Colonic mucosa (tissue), 4 donors: ENCODE data around the gene RPS18. TPM values are rescaled to one million over a fixed set of nuclear protein-coding genes. Genes with fewer than 3 reads are reported as not detected.
"Not testable (repeated sequence)": the region's sequence is repeated elsewhere in the genome, so short reads cannot be mapped to it uniquely, and the experiment has no call there.

Experiments used
- DNase-seq: peaks from one replicate; pipeline ENCODE4 v3.0.0-alpha.2; 2020
- H3K27ac ChIP-seq: fragments of 200-600 bp; one replicate; pipeline ENCODE4 v1.8.0; 2021
- H3K27me3 ChIP-seq: fragments of 200-600 bp; one replicate; pipeline ENCODE4 v1.8.0; 2021
- H3K36me3 ChIP-seq: fragments of 200-600 bp; one replicate; pipeline ENCODE4 v1.8.0; 2021
- H3K4me1 ChIP-seq: fragments of 200-600 bp; one replicate; pipeline ENCODE4 v1.8.0; 2021; ENCODE audit warnings: mild to moderate bottlenecking
- H3K4me3 ChIP-seq: fragments of 200-600 bp; one replicate; pipeline ENCODE4 v1.8.0; 2021
- H3K9ac ChIP-seq, 2 donors: one replicate each; pipeline ENCODE4 v1.7.0; 2013; ENCODE audit warnings: control low read depth in 2 of 2, low read depth in 2 of 2, low read length in 2 of 2
- H3K9me3 ChIP-seq: fragments of 200-600 bp; one replicate; pipeline ENCODE4 v1.8.0; 2021
- intact Hi-C: fragments of 100-400 bp; cut with DNase I; formaldehyde crosslinking; loops from one replicate; pipeline ENCODE4 v1.14.1; 2022
- total RNA-seq, 2 donors: library from RNA; stranded (reverse); fragmentation: NEBNext Ultra II Directional in 1 of 2; extraction: Animal tissue kit (Norgen Biotek cat#: 25700) in 1 of 2; gene quantifications; one replicate each; pipeline ENCODE4 v1.2.1, GENCODE V29; 2021
- TF ChIP-seq, protein P1 (sequence below): fragments of 200-600 bp; IDR thresholded peaks from one replicate; pipeline ENCODE4 v1.8.0; 2022; ENCODE audit warnings: antibody characterized with exemption, mild to moderate bottlenecking
- donor health status: healthy.
- donor health status: DM: no; HTN: no; CAD: no.
- donor health status: DM: no; HTN: no; CAD: no.

RPS18 gene
- total RNA-seq, 2 donors from 2014 or later = 1,996 to 2,041 TPM

DNA sequence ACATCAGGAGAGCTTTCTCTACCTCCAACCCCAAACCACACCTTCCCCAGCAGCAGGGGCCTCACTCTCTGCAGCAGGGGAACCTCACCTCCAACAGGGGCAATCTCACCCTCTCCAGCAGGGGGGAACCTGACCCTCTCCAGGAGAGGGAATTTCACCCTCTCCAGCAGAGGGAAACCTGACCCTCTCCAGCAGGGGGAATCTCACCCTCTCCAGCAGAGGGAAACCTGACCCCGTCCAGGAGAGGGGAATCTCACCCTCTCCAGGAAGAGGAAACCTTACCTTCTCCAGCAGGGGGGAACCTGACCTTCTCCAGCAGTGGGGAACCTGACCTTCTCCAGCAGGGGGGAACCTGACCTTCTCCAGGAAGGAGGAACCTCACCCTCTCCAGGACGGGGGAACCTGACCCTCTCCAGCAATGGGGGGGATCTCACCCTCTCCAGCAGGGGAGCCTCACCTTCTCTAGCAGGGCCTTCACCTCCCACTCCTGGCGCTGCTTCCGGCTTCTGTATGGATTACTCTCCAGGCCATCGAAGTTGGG lies 8.2 kb downstream of the RPS18 start:
- TF ChIP-seq, protein P1, sequence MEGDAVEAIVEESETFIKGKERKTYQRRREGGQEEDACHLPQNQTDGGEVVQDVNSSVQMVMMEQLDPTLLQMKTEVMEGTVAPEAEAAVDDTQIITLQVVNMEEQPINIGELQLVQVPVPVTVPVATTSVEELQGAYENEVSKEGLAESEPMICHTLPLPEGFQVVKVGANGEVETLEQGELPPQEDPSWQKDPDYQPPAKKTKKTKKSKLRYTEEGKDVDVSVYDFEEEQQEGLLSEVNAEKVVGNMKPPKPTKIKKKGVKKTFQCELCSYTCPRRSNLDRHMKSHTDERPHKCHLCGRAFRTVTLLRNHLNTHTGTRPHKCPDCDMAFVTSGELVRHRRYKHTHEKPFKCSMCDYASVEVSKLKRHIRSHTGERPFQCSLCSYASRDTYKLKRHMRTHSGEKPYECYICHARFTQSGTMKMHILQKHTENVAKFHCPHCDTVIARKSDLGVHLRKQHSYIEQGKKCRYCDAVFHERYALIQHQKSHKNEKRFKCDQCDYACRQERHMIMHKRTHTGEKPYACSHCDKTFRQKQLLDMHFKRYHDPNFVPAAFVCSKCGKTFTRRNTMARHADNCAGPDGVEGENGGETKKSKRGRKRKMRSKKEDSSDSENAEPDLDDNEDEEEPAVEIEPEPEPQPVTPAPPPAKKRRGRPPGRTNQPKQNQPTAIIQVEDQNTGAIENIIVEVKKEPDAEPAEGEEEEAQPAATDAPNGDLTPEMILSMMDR = no peak
- Histone ChIP-seq H3K4me1 (peaks cover 13% of the 10 kb centered on the region), H3K27me3 (no peaks in the 10 kb centered on the region), H3K36me3 (peaks cover 4% of the 10 kb centered on the region), H3K4me3 (no peak overlapping the region), H3K9ac (peak overlapping the region in 1 of 2 donors; percentile 12), H3K27ac (no peak overlapping the region), H3K9me3 (no peaks in the 10 kb centered on the region)
- intact Hi-C loops = no loop called here
- DNase-seq = no peak

DNA sequence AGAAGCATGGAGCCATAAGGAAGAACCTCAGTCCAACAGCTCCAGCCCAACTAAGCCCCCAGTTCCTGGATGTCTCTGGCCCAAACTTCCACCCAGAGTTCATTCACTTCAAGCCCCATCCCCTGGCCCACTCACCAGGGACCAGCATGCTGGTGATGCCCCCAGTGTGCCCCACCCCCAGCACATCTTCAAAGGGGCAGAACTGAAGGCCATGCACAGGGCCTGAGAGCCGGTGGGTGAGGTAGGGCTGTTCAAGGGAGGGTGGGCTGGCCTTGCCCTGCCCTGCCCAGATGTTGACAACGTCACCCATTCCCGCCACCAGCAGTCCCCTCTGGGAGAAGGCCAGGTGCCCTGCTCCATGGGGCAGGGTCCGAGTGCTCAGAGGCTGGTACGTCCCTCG lies 8.7 kb downstream of the RPS18 start:
- Histone ChIP-seq H3K36me3 (peaks cover 4% of the 10 kb centered on the region), H3K4me3 (no peak overlapping the region), H3K27ac (no peak overlapping the region), H3K9me3 (no peaks in the 10 kb centered on the region), H3K4me1 (peaks cover 10% of the 10 kb centered on the region), H3K9ac (peak overlapping the region in 1 of 2 donors; percentile 12), H3K27me3 (no peaks in the 10 kb centered on the region)
- intact Hi-C loops = no loop called here
- TF ChIP-seq, protein P1 = no peak
- DNase-seq = no peak

DNA sequence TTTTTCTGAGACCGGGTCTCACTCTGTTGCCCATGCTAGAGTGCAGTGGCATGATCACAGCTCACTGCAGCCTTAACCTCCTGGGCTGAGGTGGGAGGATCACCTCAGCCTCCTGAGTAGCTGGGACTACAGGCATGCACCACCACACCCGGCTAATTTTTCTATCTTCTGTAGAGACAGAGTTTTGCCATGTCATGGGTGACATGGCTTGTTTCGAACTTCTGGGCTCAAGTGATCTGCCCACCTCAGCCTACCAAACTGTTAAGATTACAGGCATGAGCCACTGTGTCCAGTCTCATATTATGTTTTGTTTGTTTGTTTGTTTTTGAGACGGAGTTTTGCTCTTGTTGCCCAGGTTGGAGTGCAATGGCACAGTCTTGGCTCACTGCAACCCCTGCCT lies 13.3 kb downstream of the RPS18 start:
- H3K9me3 ChIP-seq, H3K4me1 ChIP-seq, H3K9ac ChIP-seq, DNase-seq, H3K4me3 ChIP-seq, intact Hi-C loops, H3K27ac ChIP-seq, H3K36me3 ChIP-seq, H3K27me3 ChIP-seq: not testable (repeated sequence)

DNA sequence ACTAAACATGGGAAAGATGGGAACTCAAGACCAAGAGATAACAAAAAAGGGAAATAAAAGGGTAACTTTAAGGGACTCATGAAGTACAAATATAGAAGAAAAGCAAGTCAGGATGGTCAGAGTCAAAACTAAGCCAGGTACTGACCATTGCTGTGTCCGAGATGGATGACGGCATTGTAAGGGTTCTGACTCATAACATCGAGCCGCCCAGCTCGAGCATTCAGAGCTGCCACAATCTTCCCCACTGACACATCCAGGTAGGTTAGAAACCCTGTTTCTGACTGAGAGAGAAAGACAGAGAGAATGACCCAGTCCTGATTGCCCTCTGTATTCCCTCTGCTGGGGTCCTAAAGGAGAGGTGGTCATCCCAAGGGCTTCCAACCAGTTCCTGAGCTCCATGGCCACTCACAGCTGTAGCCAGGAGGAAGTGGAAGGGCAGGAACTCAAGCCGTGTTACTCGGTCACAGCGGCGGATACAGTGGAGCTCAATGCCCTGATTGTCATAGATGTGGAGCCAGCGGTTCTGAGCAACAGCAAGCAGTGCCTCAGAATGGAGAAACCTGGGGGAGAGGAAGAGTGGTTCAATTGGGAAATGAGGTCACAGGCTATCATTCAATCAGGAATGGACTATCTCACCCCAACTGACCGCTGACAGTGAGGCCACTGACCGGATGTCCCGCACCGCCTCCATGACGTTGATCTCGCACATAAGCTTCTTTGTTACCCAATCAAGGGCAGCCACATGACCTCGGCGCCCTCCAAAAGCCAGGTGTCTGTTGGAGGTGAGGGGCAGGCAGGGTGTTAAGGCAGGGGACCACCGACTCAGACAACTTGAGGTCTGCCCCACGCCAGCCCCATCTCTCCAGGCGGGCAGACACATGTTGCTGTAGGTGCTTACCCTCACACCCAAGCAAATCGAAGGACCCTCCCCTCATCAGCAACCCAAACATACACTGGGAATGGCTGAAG lies 15.4 kb downstream of the RPS18 start:
- Histone ChIP-seq H3K4me1 (peaks cover 6% of the 10 kb centered on the region), H3K9me3 (no peaks in the 10 kb centered on the region), H3K27me3 (no peaks in the 10 kb centered on the region), H3K36me3 (no peaks in the 10 kb centered on the region), H3K4me3 (no peak overlapping the region), H3K27ac (no peak overlapping the region), H3K9ac (no peak overlapping the region)
- TF ChIP-seq, protein P1 = no peak
- intact Hi-C loops = no loop called here
- no peak for DNase-seq

DNA sequence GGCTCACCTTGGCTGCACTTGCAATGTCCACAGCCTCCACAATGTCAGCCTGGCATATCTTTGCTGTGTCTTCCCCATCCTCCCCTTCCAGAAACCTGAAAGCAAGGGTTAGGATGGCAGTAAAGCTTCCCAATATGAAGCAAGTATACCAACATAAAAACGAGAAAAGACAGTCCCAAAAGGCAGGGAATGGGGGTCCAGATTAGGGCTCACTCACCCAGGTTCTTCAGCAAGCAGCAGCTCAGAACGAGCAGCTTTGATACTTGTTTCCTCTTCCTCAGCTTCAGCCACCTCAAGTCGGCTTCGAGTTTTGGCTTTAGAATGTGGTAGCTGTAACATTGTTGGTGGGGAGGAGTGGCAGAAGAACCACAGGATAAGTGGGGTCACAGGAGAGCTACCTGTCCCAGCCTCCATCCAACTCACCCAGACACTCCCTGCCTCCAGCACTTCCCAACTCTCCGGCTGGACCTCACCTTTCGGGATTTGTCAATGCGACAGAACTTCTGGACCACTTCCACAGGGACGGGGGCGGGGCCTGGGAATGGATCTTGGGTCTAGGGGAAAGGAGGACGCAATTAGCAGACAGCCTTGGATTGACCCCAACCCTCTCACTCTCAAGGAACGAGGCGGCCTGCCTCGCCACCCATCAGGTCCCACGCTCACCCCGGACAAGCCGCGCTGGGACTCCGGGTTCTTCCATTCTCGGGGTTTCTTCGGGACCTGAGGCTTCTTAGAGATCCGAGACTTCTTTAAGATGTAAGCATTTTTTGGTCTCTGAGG lies 16.5 kb downstream of the RPS18 start:
- TF ChIP-seq, protein P1 = no peak
- Histone ChIP-seq H3K4me1 (peaks cover 6% of the 10 kb centered on the region), H3K9me3 (no peaks in the 10 kb centered on the region), H3K36me3 (no peaks in the 10 kb centered on the region), H3K4me3 (peak overlapping the region; percentile 89), H3K27me3 (no peaks in the 10 kb centered on the region), H3K27ac (peak overlapping the region; percentile 83), H3K9ac (peak overlapping the region; percentile 88 to 96)
- intact Hi-C loops = no loop called here
- DNase-seq = no peak
